Measurements from ENCODE around the gene SRC.

The SRC gene

DNA sequence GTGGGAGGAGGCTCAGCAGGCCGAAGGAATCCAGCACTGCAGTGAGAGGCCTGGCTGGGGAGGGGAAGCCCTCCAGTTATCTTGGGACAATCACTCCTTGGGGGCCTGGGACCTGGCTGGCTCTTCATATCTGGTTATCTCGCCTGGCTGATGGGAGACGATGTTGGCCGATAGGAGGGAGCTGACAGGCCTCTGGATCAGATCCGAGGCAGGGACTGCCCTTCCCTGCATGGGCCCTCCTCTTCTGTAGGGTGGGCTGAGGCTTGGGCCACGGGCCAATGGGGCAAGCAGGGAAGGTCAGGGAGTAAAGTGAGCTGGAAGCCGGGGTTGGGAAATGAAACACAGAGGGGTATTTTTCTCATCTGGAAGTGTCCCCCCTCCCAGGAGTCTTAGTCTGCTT is 31.3 kb upstream of the SRC start:
- DNase-seq: no peak
- Histone ChIP-seq H3K27ac (ENCODE audit: insufficient read depth, low read length, poor library complexity, severe bottlenecking) (no peak overlapping the region), H3K4me3 (ENCODE audit: insufficient read depth, low read depth, low read length, poor library complexity, severe bottlenecking) (no peak overlapping the region)

GRCh38 chr20:37315021-37315451 is 30.9 kb upstream of the SRC start:
- no peak overlapping the region for H3K27ac ChIP-seq (ENCODE audit: insufficient read depth, low read length, poor library complexity, severe bottlenecking)
- peaks cover 19% of the 10 kb centered on the region for H3K36me3 ChIP-seq (ENCODE audit: control insufficient read depth, insufficient read depth, low read length)
- no peak overlapping the region for H3K4me3 ChIP-seq (ENCODE audit: insufficient read depth, low read depth, low read length, poor library complexity, severe bottlenecking)
- no peaks in the 10 kb centered on the region for H3K9me3 ChIP-seq (ENCODE audit: control insufficient read depth, low read length)
- H3K4me1 ChIP-seq (ENCODE audit: control insufficient read depth, insufficient read depth, low read length, poor library complexity, severe bottlenecking): no peaks in the 10 kb centered on the region
- DNase-seq: no peak
- H3K27me3 ChIP-seq (replicated peaks; ENCODE audit: control insufficient read depth, insufficient read depth, low read length, poor library complexity, severe bottlenecking): no peaks in the 10 kb centered on the region

More for the DNA sequence above, 31.3 kb upstream of the SRC start:
- H3K36me3 ChIP-seq (ENCODE audit: control insufficient read depth, insufficient read depth, low read length): peaks cover 22% of the 10 kb centered on the region
- H3K27me3 ChIP-seq (replicated peaks; ENCODE audit: control insufficient read depth, insufficient read depth, low read length, poor library complexity, severe bottlenecking): no peaks in the 10 kb centered on the region
- no peaks in the 10 kb centered on the region for H3K4me1 ChIP-seq (ENCODE audit: control insufficient read depth, insufficient read depth, low read length, poor library complexity, severe bottlenecking)
- H3K9me3 ChIP-seq (ENCODE audit: control insufficient read depth, low read length): no peaks in the 10 kb centered on the region

- Histone ChIP-seq H3K27ac (ENCODE audit: insufficient read depth, low read length, poor library complexity, severe bottlenecking) (no peak overlapping the region), H3K27me3 (replicated peaks; ENCODE audit: control insufficient read depth, insufficient read depth, low read length, poor library complexity, severe bottlenecking) (no peaks in the 10 kb centered on the region), H3K4me3 (ENCODE audit: insufficient read depth, low read depth, low read length, poor library complexity, severe bottlenecking) (no peak overlapping the region), H3K36me3 (ENCODE audit: control insufficient read depth, insufficient read depth, low read length) (peaks cover 13% of the 10 kb centered on the region), H3K4me1 (ENCODE audit: control insufficient read depth, insufficient read depth, low read length, poor library complexity, severe bottlenecking) (no peaks in the 10 kb centered on the region), H3K9me3 (ENCODE audit: control insufficient read depth, low read length) (no peaks in the 10 kb centered on the region)
- no peak for DNase-seq
Observed at GRCh38 chr20:37315452-37316110, 30.4 kb upstream of the SRC start.

GRCh38 chr20:37316116-37316774 is 29.7 kb upstream of the SRC start:
- no peaks in the 10 kb centered on the region for H3K27me3 ChIP-seq (replicated peaks; ENCODE audit: control insufficient read depth, insufficient read depth, low read length, poor library complexity, severe bottlenecking)
- DNase-seq: no peak
- no peaks in the 10 kb centered on the region for H3K4me1 ChIP-seq (ENCODE audit: control insufficient read depth, insufficient read depth, low read length, poor library complexity, severe bottlenecking)
- peaks cover 8% of the 10 kb centered on the region for H3K36me3 ChIP-seq (ENCODE audit: control insufficient read depth, insufficient read depth, low read length)
- no peak overlapping the region for H3K27ac ChIP-seq (ENCODE audit: insufficient read depth, low read length, poor library complexity, severe bottlenecking)
- H3K4me3 ChIP-seq (ENCODE audit: insufficient read depth, low read depth, low read length, poor library complexity, severe bottlenecking): no peak overlapping the region
- H3K9me3 ChIP-seq (ENCODE audit: control insufficient read depth, low read length): no peaks in the 10 kb centered on the region

GRCh38 chr20:37316775-37317170 is 29.2 kb upstream of the SRC start:
- no peak for DNase-seq
- no peak overlapping the region for H3K27ac ChIP-seq (ENCODE audit: insufficient read depth, low read length, poor library complexity, severe bottlenecking)
- H3K4me3 ChIP-seq (ENCODE audit: insufficient read depth, low read depth, low read length, poor library complexity, severe bottlenecking): no peak overlapping the region
- H3K4me1 ChIP-seq (ENCODE audit: control insufficient read depth, insufficient read depth, low read length, poor library complexity, severe bottlenecking): no peaks in the 10 kb centered on the region
- no peaks in the 10 kb centered on the region for H3K27me3 ChIP-seq (replicated peaks; ENCODE audit: control insufficient read depth, insufficient read depth, low read length, poor library complexity, severe bottlenecking)
- H3K36me3 ChIP-seq (ENCODE audit: control insufficient read depth, insufficient read depth, low read length): peaks cover 8% of the 10 kb centered on the region
- H3K9me3 ChIP-seq (ENCODE audit: control insufficient read depth, low read length): no peaks in the 10 kb centered on the region

DNA sequence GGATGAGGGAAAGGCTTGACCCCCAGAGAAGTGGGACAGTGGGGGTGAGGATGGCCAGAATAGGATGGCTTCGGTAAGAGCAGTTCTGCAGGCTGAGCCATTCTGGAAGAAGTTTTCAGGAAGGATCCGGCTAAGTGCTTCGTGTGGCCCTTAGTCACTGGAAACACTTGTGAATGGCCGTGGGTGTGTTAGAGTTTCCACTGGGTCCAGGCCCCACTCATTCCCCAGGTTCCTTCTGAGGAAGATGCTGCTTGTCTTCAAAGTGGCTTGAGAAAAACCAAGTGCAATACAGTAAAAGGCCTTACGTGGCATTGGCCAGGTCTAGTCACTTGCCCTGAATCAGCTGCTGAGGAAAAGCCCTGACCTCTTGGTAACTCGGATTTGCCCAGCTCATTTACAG is 28.6 kb upstream of the SRC start:
- no peak for DNase-seq
- Histone ChIP-seq H3K36me3 (ENCODE audit: control insufficient read depth, insufficient read depth, low read length) (peaks cover 8% of the 10 kb centered on the region), H3K27ac (ENCODE audit: insufficient read depth, low read length, poor library complexity, severe bottlenecking) (no peak overlapping the region), H3K9me3 (ENCODE audit: control insufficient read depth, low read length) (no peaks in the 10 kb centered on the region), H3K4me3 (ENCODE audit: insufficient read depth, low read depth, low read length, poor library complexity, severe bottlenecking) (no peak overlapping the region), H3K4me1 (ENCODE audit: control insufficient read depth, insufficient read depth, low read length, poor library complexity, severe bottlenecking) (no peaks in the 10 kb centered on the region), H3K27me3 (replicated peaks; ENCODE audit: control insufficient read depth, insufficient read depth, low read length, poor library complexity, severe bottlenecking) (no peaks in the 10 kb centered on the region)

DNA sequence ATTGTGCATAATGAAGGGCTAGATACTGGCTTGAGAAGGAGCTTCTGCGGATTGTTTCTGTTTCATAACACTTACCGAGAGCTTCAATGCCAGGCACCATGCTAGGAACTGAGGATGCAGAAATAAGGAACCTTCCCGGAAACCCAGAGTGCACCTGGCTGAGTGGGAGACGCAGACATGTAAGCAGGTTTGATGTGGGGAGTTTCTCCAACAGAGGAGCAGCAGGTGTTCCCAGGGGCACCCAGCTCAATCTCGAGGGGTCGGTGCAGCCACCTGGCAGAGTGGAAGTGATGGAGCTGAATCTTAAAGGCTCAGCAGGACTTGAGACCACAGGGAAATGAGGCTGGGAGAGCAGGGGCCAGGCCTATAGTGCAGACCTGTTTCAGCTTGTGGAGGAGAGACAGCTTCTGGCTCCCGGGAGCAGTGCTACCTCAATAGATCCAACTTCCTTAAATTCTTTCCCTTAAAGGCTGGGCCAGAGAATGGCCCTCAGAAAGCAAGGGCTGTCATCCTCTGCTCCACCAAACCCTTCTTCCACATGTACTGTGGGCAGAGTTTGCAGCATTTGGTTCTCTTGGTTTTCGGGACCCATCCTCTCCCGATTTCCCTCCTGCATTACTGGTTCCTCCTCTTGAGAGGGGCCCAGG is 27.8 kb upstream of the SRC start:
- DNase-seq: no peak
- Histone ChIP-seq H3K27me3 (replicated peaks; ENCODE audit: control insufficient read depth, insufficient read depth, low read length, poor library complexity, severe bottlenecking) (no peaks in the 10 kb centered on the region), H3K9me3 (ENCODE audit: control insufficient read depth, low read length) (no peaks in the 10 kb centered on the region), H3K27ac (ENCODE audit: insufficient read depth, low read length, poor library complexity, severe bottlenecking) (no peak overlapping the region), H3K4me1 (ENCODE audit: control insufficient read depth, insufficient read depth, low read length, poor library complexity, severe bottlenecking) (no peaks in the 10 kb centered on the region), H3K4me3 (ENCODE audit: insufficient read depth, low read depth, low read length, poor library complexity, severe bottlenecking) (no peak overlapping the region), H3K36me3 (ENCODE audit: control insufficient read depth, insufficient read depth, low read length) (peaks cover 8% of the 10 kb centered on the region)

- peaks cover 5% of the 10 kb centered on the region for H3K36me3 ChIP-seq (ENCODE audit: control insufficient read depth, insufficient read depth, low read length)
- H3K27ac ChIP-seq (ENCODE audit: insufficient read depth, low read length, poor library complexity, severe bottlenecking): no peak overlapping the region
- no peak for DNase-seq
- H3K4me1 ChIP-seq (ENCODE audit: control insufficient read depth, insufficient read depth, low read length, poor library complexity, severe bottlenecking): no peaks in the 10 kb centered on the region
- H3K27me3 ChIP-seq (replicated peaks; ENCODE audit: control insufficient read depth, insufficient read depth, low read length, poor library complexity, severe bottlenecking): no peaks in the 10 kb centered on the region
- no peak overlapping the region for H3K4me3 ChIP-seq (ENCODE audit: insufficient read depth, low read depth, low read length, poor library complexity, severe bottlenecking)
- no peaks in the 10 kb centered on the region for H3K9me3 ChIP-seq (ENCODE audit: control insufficient read depth, low read length)
Observed at GRCh38 chr20:37319151-37319671, 26.7 kb upstream of the SRC start.

- no peak overlapping the region for H3K4me3 ChIP-seq (ENCODE audit: insufficient read depth, low read depth, low read length, poor library complexity, severe bottlenecking)
- H3K36me3 ChIP-seq (ENCODE audit: control insufficient read depth, insufficient read depth, low read length): no peaks in the 10 kb centered on the region
- no peaks in the 10 kb centered on the region for H3K4me1 ChIP-seq (ENCODE audit: control insufficient read depth, insufficient read depth, low read length, poor library complexity, severe bottlenecking)
- H3K27me3 ChIP-seq (replicated peaks; ENCODE audit: control insufficient read depth, insufficient read depth, low read length, poor library complexity, severe bottlenecking): no peaks in the 10 kb centered on the region
- no peaks in the 10 kb centered on the region for H3K9me3 ChIP-seq (ENCODE audit: control insufficient read depth, low read length)
- DNase-seq: no peak
- no peak overlapping the region for H3K27ac ChIP-seq (ENCODE audit: insufficient read depth, low read length, poor library complexity, severe bottlenecking)
Observed at GRCh38 chr20:37323985-37324384, 22.0 kb upstream of the SRC start.

DNA sequence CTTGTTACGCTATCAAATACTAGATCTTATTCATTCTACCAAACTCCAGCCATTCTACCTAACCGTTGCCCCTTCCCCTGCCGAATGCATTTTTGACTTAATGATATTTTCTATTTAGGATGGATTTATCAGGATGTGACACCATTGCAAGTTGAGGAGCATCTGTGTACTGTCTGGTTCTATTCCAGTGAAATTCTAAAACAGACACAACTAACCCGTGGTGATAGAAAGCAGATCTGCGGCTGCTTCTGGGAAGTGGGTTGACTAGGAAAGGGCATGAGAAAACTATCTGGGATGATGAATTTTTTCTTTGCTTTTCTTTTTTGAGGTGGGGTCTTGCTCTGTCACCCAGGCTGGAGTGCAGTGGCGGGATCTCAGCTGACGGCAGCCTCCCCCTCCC is 20.7 kb upstream of the SRC start:
- Histone ChIP-seq H3K4me3 (ENCODE audit: insufficient read depth, low read depth, low read length, poor library complexity, severe bottlenecking) (no peak overlapping the region), H3K4me1 (ENCODE audit: control insufficient read depth, insufficient read depth, low read length, poor library complexity, severe bottlenecking) (no peaks in the 10 kb centered on the region), H3K9me3 (ENCODE audit: control insufficient read depth, low read length) (no peaks in the 10 kb centered on the region), H3K27ac (ENCODE audit: insufficient read depth, low read length, poor library complexity, severe bottlenecking) (no peak overlapping the region), H3K27me3 (replicated peaks; ENCODE audit: control insufficient read depth, insufficient read depth, low read length, poor library complexity, severe bottlenecking) (no peaks in the 10 kb centered on the region), H3K36me3 (ENCODE audit: control insufficient read depth, insufficient read depth, low read length) (no peaks in the 10 kb centered on the region)
- DNase-seq: no peak
